HG02981 (cell line): ENCODE measurements around the gene ZDHHC21.
A peak's percentile ranks its signal among the peaks of the same experiment; 100 is the strongest.
"Not testable (repeated sequence)": the region's sequence is repeated elsewhere in the genome, so short reads cannot be mapped to it uniquely, and the experiment has no call there.

Source experiments
- ATAC-seq: cut with Tn5 transposase; IDR thresholded peaks from one replicate; pipeline ENCODE4 v1.9.1; 2021; ENCODE audit warnings: mild to moderate bottlenecking, moderate library complexity; ENCODE audit not compliant: unreplicated experiment

Gene ZDHHC21

DNA sequence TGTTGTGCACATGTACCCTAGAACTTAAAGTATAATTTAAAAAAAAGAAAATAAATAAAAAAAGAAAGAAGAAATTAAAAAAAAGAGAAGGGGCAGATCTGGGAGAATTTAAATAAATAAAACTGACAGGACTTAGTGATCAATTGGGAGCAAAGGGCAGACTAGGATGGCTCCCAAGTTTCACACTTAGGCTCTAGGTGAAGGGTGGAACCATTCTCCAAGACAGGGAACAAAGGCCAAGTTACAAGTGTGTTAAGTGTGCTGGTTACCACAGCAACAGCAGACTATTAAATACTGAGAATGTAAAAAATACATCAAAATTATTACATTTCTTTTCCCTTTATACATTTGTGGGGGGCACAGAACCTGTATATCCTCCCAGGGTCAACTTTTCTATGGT, 7.1 kb downstream of the ZDHHC21 start:
- ATAC-seq = no peak

DNA sequence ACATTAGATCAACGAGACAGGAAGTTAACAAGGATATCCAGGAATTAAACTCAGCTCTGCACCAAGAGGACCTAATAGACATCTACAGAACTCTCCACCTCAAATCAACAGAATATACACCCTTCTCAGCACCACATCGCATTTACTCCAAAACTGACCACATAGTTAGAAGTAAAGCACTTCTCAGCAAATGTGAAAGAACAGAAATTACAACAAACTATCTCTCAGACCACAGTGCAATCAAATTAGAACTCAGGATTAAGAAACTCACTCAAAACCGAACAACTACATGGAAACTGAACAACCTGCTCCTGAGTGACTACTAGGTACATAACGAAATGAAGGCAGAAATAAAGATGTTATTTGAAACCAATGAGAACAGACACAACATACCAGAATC, 10.6 kb downstream of the ZDHHC21 start:
- not testable (repeated sequence) for ATAC-seq

DNA sequence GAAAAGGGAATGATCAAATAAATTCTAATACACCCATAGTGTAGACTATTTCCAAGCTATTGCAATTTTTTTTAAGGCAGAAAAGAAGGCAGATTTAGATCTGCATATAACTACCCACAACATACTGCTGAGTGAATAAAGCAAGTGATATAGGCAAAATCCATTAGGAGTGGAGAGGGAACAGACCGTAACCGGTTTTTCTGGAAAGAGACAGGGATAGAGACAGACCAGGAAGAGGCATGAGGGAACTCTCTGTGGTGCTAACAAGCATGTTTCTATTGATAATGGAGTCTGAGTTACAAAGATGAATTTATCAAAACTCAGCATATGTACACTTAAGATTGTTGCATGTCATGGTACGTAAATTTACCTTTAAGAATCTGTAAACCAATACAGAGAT, 14.5 kb downstream of the ZDHHC21 start:
- ATAC-seq = no peak

DNA sequence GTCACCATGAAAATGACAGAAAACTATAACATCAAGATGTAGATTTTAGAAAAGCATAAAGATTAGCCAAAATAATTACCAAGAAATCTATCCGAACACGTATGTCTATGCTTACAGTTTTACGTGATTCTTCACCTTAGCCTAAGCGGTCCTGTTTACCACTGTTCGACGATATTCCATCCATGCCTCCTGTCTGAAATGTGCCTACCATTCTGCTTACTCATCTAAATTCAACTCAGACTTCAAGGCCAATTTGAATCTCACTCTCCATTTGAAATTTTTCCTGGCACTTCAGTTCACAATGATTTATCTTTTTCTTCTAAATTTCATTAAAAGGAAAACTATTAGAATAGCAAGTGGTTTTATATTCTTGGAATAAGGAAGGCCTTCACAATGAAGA, 15.4 kb downstream of the ZDHHC21 start:
- ATAC-seq = no peak

DNA sequence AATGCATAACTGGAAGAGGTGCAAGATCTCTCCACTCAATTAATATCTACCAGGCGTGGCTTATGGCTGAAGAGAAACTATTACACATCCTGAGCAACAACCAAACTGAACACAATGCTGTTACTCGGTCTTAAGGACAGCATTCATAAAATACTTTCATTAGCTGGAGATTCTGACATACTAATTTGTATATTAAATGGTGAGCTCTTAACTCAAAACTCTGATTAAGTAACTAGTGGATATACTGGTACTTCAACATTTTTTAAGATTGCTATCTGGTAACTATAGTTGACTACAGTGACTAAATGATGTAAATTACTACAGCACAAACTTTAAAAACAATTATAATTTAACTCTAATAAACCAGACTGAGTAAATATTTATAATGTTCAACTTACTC, 15.8 kb downstream of the ZDHHC21 start:
- ATAC-seq = no peak

DNA sequence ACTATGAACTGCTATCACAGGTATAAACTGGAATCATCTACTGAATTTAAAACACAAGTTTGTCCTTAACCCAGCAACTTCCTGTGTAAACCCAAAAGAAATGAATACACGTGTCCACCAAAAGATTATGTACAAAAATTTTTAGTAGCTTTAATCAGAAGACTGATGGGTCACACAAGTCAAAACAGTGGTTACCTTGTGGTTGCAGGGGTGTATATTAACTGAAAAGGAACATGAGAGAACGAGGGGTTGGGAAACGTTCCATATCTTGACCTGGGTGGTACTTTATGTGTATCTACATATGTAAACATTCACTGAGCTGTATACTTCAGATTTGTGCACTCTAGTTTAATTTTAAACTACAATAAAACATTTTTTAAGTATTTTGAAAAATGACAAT, 18.6 kb downstream of the ZDHHC21 start:
- ATAC-seq = no peak

DNA sequence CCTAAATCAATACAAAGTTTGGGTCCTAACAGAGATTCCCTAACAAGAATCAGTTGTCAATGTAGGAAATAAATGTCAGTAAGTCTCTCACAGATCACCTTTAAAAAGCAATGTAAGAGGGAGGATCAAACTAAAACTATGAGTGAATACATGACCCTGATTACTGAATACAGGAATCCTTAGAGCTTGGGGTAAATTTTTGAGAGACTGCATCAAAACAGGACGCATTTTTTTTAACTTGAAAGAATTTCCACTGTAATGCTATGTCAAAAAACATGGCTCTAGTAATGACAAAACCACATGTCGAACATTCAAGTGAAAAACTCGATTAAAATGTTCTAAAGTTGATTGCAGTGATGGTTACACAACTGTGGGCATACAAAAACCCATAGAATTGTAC, 21.9 kb downstream of the ZDHHC21 start:
- ATAC-seq = no peak

DNA sequence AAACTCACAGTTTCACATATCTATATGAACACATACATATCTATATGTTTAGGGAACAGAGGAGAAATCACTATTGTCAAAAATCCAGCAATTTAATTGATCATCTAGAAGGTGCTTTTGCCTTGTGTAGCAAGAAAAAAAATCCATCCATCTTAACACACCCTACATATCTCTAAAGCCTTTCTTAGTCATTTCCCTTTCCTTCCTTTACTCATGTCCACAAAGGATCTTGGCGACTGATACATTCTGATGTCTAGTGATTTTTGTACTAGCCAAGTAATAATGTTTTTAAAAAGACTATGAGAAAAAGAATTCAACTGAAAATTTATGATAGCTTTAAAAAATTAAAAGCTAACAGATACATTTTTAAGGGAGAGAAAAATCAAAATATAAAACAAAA, 22.5 kb downstream of the ZDHHC21 start:
- ATAC-seq = no peak

DNA sequence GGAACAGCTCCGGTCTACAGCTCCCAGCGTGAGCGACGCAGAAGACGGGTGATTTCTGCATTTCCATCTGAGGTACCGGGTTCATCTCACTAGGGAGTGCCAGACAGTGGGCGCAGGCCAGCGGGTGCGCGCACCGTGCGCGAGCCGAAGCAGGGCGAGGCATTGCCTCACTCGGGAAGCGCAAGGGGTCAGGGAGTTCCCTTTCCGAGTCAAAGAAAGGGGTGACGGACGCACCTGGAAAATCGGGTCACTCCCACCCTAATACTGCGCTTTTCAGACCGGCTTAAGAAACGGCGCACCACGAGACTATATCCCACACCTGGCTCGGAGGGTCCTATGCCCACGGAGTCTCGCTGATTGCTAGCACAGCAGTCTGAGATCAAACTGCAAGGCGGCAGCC, 29.2 kb downstream of the ZDHHC21 start:
- not testable (repeated sequence) for ATAC-seq

DNA sequence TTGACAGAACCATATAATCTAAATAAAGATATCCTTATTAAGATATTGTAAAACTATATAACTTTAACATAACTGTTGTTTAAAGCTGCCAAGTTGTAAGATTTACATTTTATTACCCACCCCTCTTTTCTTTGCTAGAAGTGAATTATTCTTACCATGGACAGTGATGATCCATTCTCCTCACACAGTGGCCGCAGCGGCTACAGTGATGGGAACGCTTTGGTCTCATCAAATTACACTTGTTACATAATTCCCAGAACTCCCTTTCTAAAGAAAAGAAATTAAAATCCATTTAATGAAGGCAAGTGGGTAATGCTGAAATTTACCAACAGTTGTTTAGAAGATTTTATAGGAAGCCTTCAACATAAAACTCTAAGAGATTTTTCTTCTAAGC, 31.2 kb downstream of the ZDHHC21 start:
- ATAC-seq = no peak

DNA sequence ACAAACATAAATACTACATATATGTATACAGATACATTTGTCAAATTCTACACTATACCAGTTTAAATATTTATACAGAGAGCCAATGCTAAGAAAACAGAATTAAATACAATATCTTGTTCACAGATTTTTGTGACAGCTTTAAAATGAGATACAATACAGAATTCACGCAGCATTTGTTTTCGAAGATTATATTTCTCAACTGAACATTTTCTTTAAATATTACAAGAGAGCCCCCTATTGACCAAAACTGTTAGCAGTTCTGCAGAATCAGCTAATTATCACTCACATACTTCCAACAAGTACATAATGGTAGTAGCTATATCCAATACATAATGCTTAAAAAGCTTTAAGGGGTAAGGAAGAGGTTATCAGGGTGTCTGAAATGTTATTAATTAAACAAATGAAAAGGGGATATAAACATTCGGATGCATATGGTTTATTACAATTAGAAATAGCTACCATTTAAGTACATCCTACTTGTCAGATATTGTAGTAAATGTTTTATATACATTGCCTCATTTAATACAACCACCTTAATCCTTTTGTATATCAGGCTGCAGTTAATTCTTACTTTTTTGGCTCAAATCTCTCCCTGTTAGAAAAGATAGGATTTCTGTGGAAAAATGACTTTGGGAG, 31.7 kb downstream of the ZDHHC21 start:
- peak; percentile 63 for ATAC-seq

DNA sequence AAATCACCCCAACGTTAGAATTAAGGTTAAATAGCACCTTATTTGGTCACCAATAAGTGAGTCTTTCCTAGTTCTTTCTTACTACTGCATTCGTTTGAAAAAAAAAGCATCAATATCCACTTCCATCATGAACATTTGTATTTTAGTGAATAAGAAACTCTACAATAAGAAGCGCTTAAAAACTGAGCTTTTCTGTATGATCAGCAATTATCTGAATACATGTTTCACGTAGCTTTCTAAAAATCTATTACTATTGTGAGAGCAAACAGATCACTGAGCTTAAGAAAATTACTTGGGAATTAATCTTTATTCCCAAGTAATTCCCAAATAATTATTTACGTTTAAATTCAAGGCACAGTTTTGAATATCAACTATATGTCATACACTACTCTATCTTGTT, 32.5 kb downstream of the ZDHHC21 start:
- ATAC-seq = no peak

DNA sequence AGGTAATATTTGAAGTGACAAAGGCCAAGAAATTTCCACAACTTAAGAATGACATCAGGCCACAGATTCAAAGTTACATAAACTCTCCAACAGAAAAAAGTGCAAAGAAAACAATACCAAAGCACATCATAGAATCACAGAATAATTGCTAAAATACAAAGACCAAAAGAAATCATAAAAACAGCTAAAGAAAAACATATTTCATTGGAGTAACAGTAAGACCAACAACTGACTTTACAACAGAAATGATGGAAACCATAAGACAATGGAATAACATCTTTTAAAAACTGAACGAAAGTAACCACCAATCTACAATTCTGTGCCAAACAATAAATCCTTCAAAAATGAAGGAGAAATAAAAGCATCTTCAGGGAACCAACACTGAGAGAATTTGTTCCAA, 38.3 kb downstream of the ZDHHC21 start:
- ATAC-seq = no peak

DNA sequence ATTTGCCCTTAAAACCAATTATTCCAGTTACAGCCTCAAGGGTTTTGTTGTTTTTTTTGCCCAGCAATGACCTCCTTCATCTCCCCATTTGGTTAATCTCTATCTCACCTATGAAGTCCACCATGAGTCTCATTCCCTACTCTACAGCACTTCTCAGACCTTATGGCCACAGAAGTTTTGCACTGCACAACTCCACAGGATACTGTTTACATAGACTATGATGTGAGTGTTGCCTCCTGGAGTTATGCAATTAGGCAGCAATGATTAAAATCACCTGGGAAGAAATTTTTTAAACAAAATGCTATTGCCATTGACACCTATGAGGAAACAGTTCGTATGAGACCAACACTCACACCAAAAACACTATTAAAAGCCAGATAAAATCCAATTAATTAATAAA, 39.7 kb downstream of the ZDHHC21 start:
- no peak for ATAC-seq

DNA sequence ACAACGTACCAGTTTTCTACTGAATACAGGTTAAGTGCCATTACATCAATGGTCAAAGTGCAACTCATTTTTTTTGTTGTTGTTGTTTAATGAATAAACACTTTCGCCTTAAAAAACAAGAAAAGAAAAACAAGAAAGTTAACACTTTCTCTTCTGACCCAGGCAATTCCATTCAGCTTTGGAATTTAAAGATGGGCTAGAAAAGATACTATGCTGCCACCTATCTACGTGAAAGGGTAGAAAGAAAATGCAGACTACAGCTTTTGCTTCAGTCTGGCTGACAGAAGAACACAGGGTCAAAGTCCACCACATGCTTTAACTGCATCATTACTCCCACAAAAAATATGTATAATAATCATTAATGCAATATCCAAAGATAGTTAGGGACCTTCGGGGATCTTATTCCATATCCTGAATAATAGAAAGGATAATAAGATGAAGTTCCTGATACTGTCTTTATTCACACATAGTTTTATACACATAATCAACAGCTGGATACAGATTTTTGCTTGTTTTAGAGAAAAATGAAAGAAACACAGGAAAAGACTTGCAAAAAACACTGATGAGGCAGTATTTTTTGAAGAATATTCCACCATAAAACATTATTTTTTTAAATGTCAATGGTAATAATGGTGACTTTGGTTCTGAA, 40.4 kb downstream of the ZDHHC21 start:
- no peak for ATAC-seq

DNA sequence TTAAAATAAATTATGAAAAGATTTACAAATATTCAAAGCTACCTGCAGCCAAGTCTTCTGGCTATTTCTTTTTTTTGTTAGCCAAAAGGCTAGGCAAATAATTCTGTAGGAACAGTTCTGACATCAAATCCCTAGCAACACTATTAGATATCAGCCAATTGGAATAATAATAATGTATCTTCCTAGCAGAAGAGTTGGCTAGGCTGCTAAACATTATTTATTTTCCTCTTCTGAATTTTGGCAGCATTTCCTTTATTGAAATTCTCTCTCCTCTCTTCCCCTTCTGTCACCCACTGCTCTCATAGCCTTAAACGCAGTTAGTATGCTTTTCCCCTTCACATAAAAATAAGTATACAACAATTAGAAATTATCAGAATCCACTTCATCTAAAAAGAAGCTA, 42.6 kb downstream of the ZDHHC21 start:
- ATAC-seq = no peak

DNA sequence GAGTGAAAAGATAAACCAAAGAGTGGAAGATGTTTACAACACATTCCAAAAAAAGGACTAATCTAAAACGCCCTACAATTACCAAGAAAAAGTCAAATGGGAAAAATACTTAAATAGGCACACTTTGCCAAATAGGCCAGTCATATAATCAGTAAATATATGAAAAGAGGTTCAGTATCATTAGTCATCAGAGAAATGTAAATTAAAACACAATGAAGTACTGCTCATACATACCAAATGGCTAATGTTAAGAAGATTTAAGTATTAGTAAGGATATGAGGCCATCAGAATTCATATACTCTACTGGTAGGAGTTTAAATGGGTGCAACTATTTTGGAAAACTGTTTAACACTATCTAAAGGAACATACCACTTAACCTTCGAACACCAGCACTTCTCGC, 47.6 kb downstream of the ZDHHC21 start:
- no peak for ATAC-seq

DNA sequence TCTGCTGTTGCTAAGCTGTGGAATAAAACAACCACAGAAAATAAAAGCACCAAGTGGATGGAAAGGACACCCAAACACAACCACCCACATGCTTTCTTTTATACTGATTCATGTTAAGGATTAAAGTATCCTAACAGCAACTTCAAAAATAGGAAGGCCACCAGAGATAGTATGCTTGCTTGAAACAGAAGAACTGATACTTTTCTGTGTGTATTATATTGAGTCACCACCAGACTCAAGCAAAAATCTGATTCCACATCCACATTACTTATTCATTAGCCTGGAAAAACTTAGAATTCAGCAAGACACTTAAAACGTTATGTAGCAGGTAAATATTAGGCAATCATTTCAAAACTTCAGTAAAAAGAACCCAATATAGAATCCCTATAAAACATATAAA, 52.3 kb downstream of the ZDHHC21 start:
- no peak for ATAC-seq

DNA sequence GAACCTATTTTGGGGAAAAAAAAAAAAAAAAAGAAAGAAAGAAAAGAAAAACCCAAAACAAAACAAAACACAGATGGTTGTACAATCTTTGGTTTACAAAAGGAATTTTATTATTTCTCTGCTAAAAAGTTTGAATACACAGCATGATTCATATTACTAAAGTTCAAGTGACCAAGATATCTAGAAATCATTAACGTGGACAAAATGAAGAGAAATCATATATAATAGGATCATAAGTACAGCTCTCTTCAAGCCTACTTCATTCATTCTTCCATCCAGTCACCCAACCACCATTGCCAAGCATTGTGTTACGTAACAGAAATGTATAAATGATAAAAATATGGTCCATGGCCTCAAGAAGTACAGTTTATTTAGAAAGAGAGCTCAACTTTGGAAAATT, 52.9 kb downstream of the ZDHHC21 start:
- ATAC-seq = no peak

DNA sequence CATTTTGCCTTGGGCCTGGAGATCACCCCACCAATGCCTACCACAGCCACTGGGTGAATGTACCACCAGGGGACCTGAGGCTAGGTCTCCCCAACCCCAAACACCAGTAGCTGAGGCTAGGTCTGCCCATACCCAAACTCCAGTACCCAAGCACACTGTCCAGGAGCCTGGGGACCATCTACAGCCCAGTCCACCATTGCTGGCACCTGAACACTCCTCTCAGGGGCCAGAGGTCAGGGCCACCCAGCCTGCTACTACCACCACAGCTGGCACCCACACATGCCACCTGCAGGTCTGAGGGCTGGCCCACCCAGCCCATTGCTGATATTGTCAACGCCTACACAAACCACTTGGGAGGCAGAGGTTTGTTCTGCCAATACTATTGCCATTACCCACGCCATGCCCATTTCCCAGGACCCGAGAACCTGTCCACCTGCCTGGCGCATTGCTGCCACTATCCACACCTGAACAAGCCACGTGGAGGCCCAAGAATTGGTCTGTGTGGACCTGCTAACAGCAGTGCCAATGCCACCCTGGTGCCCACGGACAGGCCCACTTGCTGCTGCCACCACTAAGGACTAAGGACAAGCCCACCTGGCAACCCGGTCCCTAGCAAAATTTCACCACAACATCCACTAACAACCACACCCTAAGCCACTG, 59.2 kb downstream of the ZDHHC21 start:
- no peak for ATAC-seq

DNA sequence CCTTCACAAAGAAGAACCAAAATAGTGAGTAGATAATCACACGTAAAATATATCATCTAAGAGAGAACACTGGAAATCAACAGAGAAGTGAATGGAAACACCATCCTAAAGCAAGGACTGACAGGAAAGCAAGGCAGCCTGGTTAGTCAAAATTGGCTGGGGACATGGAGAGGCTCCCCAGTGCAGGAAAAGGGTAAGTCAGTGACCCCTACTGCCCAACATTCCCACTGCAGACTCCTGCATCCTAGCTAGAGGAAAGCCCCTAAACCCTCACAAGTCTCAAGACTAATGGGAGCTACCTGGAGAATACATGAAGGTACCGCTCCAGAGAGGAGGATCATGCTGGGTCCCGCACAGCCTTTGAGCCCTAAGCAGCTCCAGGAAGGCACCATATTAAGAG, 60.1 kb downstream of the ZDHHC21 start:
- no peak for ATAC-seq

DNA sequence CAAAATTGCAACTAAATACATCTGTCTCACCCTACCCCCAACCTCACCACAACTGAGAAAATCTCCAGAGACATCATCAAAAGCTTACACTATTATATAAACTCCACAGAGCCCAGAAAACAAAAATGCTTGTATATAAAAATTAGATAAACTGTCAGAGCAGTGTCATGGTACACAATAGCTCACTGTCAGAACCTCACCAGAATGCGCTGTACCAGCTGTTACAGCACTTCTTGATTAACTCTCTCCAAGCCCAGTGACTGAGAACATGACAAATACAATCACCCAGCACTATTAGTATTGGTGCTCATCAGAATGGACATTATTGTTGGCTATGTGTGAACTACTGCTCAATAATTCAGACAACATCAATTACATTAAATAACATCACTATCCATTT, 65.7 kb downstream of the ZDHHC21 start:
- no peak for ATAC-seq
